HepG2 (cell line): ENCODE results near the gene FANCL. TPM values are rescaled to one million over a fixed set of nuclear protein-coding genes. Genes with fewer than 3 reads are reported as not detected.
"Not testable (repeated sequence)": the region's sequence is repeated elsewhere in the genome, so short reads cannot be mapped to it uniquely, and the experiment has no call there.

Source experiments
- ATAC-seq: fragments of 200-7000 bp; cut with Tn5 transposase; 3 replicates; pipeline ENCODE4 v1.9.1; 2020; ENCODE audit warnings: mild to moderate bottlenecking, moderate library complexity
- BruUV-seq: library from RNA; stranded (reverse); fragments of 400-500 nt; replicated peaks from 2 replicates; lab custom pipeline; 2021; lab: Mats Ljungman, UMichigan
- CTCF ChIA-PET: fragments of 300-600 bp; formaldehyde crosslinking; extraction: SDS; loops from one replicate; lab custom pipeline; 2021; ENCODE audit warnings: low total read pairs, inconsistent platforms, low intra/inter-chr PET ratio; lab: Yijun Ruan, JAX
- POLR2A ChIA-PET: fragments of 350-600 bp; sonication (Branson Sonifier 250); formaldehyde crosslinking; loops from one replicate; lab custom pipeline; 2020; ENCODE audit warnings: antibody characterized with exemption, inconsistent platforms; lab: Yijun Ruan, JAX
- DNase-seq: peaks from one replicate; pipeline ENCODE4 v3.0.0-alpha.2; 2015; ENCODE audit warnings: low spot score
- FAIRE-seq: peaks from 3 replicates; lab custom pipeline; 2011; peaks lifted over from hg19 to GRCh38; lab: Jason Lieb, UNC
- H2AFZ ChIP-seq: one replicate; pipeline ENCODE4 v1.6.1; 2011; ENCODE audit warnings: low read length, inconsistent platforms
- H3K27ac ChIP-seq: fragments of 300-600 bp; 3 replicates; pipeline ENCODE4 v1.8.0; 2011; ENCODE audit warnings: mixed run types, mild to moderate bottlenecking, mixed read lengths, low read length, inconsistent platforms; ENCODE audit not compliant: insufficient read depth; ENCODE audit errors: extremely low read length
- H3K27me3 ChIP-seq, 2 experiments: fragments of 200-600 bp in 1 of 2; 2 replicates in 1 of 2; 3 replicates in 1 of 2; pipeline versions ENCODE4 v1.6.0 to v1.8.0; 2011; ENCODE audit warnings: low read length in 2 of 2, mild to moderate bottlenecking in 2 of 2, moderate library complexity in 2 of 2, inconsistent platforms in 1 of 2; ENCODE audit not compliant: insufficient read depth in 2 of 2, control insufficient read depth in 1 of 2
- H3K36me3 ChIP-seq, 2 experiments: fragments of 200-600 bp in 1 of 2; replicated peaks in 1 of 2; 2 replicates in 1 of 2; 3 replicates in 1 of 2; pipeline versions ENCODE4 v1.5.1 to v1.8.0; 2011; ENCODE audit warnings: low read length in 2 of 2, inconsistent platforms in 1 of 2; ENCODE audit not compliant: insufficient read depth in 2 of 2, control insufficient read depth in 1 of 2
- H3K4me1 ChIP-seq: 2 replicates; pipeline ENCODE4 v1.5.1; 2012; ENCODE audit warnings: low read length, inconsistent platforms; ENCODE audit not compliant: insufficient read depth
- H3K4me2 ChIP-seq: 2 replicates; pipeline ENCODE4 v1.6.0; 2011; ENCODE audit warnings: low read depth, low read length, inconsistent platforms
- H3K4me3 ChIP-seq, 3 experiments: fragments of 200-600 bp in 1 of 3; sonication (generic), shearing (Covaris generic) in 1 of 3; replicated peaks in 1 of 3; 2 replicates each; pipeline ENCODE4 v1.5.1; 2011 to 2016; ENCODE audit warnings: low read length in 3 of 3, inconsistent platforms in 2 of 3, low read depth in 2 of 3, mild to moderate bottlenecking in 2 of 3, control low read depth in 1 of 3, mixed read lengths in 1 of 3; ENCODE audit not compliant: insufficient read depth in 1 of 3
- H3K79me2 ChIP-seq: one replicate; pipeline ENCODE4 v1.6.1; 2011; ENCODE audit warnings: low read length, inconsistent platforms; ENCODE audit not compliant: insufficient read depth
- H3K9ac ChIP-seq: 2 replicates; pipeline ENCODE4 v1.6.0; 2011; ENCODE audit warnings: mild to moderate bottlenecking, low read depth, low read length, inconsistent platforms; ENCODE audit not compliant: insufficient read depth
- H3K9me3 ChIP-seq: 2 replicates; pipeline ENCODE4 v1.5.1; 2012; ENCODE audit warnings: mild to moderate bottlenecking, low read length
- H4K20me1 ChIP-seq: 2 replicates; pipeline ENCODE4 v1.6.0; 2011; ENCODE audit warnings: inconsistent platforms, mild to moderate bottlenecking, low read length, moderate library complexity; ENCODE audit not compliant: insufficient read depth
- CEBPB ChIP-seq: IDR thresholded peaks from 2 replicates; pipeline ENCODE4 v1.6.1; 2011; ENCODE audit warnings: low read depth, low read length, improper control_type of control experiment, borderline replicate concordance
- FLYWCH1 ChIP-seq: sonication (generic); formaldehyde crosslinking; IDR thresholded peaks from 2 replicates; pipeline ENCODE4 v1.8.1; 2023; ENCODE audit warnings: mild to moderate bottlenecking, missing genetic modification reagents
- GLI4 ChIP-seq: sonication (generic); formaldehyde crosslinking; IDR thresholded peaks from 2 replicates; pipeline ENCODE4 v1.5.1; 2020; ENCODE audit warnings: missing genetic modification reagents, mild to moderate bottlenecking, moderate library complexity, borderline replicate concordance
- HES4 ChIP-seq: sonication (generic); formaldehyde crosslinking; IDR thresholded peaks from 2 replicates; pipeline ENCODE4 v1.9.0; 2021; ENCODE audit warnings: mild to moderate bottlenecking, missing genetic modification reagents, borderline replicate concordance
- HNRNPL ChIP-seq: fragments of 200-400 bp; formaldehyde crosslinking; IDR thresholded peaks from 2 replicates; pipeline ENCODE4 v1.6.1; 2017; ENCODE audit warnings: mild to moderate bottlenecking, low read depth, low read length
- NFKBIZ ChIP-seq: IDR thresholded peaks from 2 replicates; pipeline ENCODE4 v1.6.1; 2018; ENCODE audit warnings: missing genetic modification reagents, missing compliant biosample characterization
- RFXAP ChIP-seq: sonication (generic); formaldehyde crosslinking; IDR thresholded peaks from 2 replicates; pipeline ENCODE4 v1.4.0; 2020; ENCODE audit warnings: missing genetic modification reagents, borderline replicate concordance
- TSC22D2 ChIP-seq: sonication (generic); formaldehyde crosslinking; IDR thresholded peaks from 2 replicates; pipeline ENCODE4 v1.5.1; 2020; ENCODE audit warnings: missing genetic modification reagents, mild to moderate bottlenecking, borderline replicate concordance
- ZFP62 ChIP-seq: sonication (generic); formaldehyde crosslinking; IDR thresholded peaks from 2 replicates; pipeline ENCODE4 v1.4.0; 2020; ENCODE audit warnings: missing genetic modification reagents
- ZNF160 ChIP-seq: sonication (generic); formaldehyde crosslinking; IDR thresholded peaks from 2 replicates; pipeline ENCODE4 v1.8.0; 2022; ENCODE audit warnings: mild to moderate bottlenecking, inconsistent platforms, missing genetic modification reagents
- ZNF432 ChIP-seq: sonication (generic); formaldehyde crosslinking; IDR thresholded peaks from 2 replicates; pipeline ENCODE4 v1.5.0; 2020; ENCODE audit warnings: missing genetic modification reagents, mild to moderate bottlenecking, borderline replicate concordance
- ZSCAN22 ChIP-seq: sonication (generic); formaldehyde crosslinking; IDR thresholded peaks from 2 replicates; pipeline ENCODE4 v1.4.0; 2020; ENCODE audit warnings: mild to moderate bottlenecking, missing genetic modification reagents
- WGBS: methylation state at CpG from one replicate; pipeline ENCODE4 v1.1.6; 2017; ENCODE audit warnings: low lambda C conversion rate; 5-methylcytosine and 5-hydroxymethylcytosine counted together
- in situ Hi-C: cut with HindIII; loops from 2 replicates; pipeline ENCODE4 v1.10.0; 2017; ENCODE audit warnings: low pct_unique_long_range_greater_than_20kb; ENCODE audit not compliant: extremely low pct_ligation_motif_present
- intact Hi-C: fragments of 100-400 bp; cut with micrococcal nuclease; formaldehyde crosslinking; loops from one replicate; pipeline ENCODE4 v1.10.0; 2022; ENCODE audit not compliant: unreplicated experiment
- polyA plus RNA-seq, 8 experiments: library from polyadenylated mRNA; depleted of rRNA in 3 of 8; stranded (reverse) in 7 of 8; unstranded in 1 of 8; fragments of >200 nt; fragmentation: Illumina TruSeq in 4 of 8; extraction: Trizol in 4 of 8; gene quantifications; 2 replicates each; pipeline versions ENCODE4 v1.2.1 to v1.2.3, GENCODE V29; 2011 to 2016; ENCODE audit warnings: low read depth in 4 of 8, missing spikeins in 1 of 8, mixed read lengths in 1 of 8; ENCODE audit not compliant: insufficient read depth in 1 of 8
- total RNA-seq, 5 experiments: library from RNA; depleted of rRNA; stranded (reverse); fragments of >200 nt; fragmentation: Illumina TruSeq; extraction: Trizol; gene quantifications; 2 replicates each; pipeline ENCODE4 v1.2.3, GENCODE V29; 2016; ENCODE audit warnings: low read depth in 1 of 5
- TF ChIP-seq, protein P1 (sequence below): sonication (generic); formaldehyde crosslinking; IDR thresholded peaks from 2 replicates; pipeline ENCODE4 v1.5.1; 2020; ENCODE audit warnings: missing genetic modification reagents, mild to moderate bottlenecking, borderline replicate concordance
- TF ChIP-seq, protein P2 (sequence below): sonication (generic); formaldehyde crosslinking; IDR thresholded peaks from 2 replicates; pipeline ENCODE4 v1.5.0; 2020; ENCODE audit warnings: mild to moderate bottlenecking, missing genetic modification reagents, borderline replicate concordance

The FANCL gene
- total and polyA plus RNA-seq, 2 of the 13 experiments (the other 11 are each of a cell fraction or from before 2014, with no cell fraction given): 40.7 to 66.8 TPM

DNA sequence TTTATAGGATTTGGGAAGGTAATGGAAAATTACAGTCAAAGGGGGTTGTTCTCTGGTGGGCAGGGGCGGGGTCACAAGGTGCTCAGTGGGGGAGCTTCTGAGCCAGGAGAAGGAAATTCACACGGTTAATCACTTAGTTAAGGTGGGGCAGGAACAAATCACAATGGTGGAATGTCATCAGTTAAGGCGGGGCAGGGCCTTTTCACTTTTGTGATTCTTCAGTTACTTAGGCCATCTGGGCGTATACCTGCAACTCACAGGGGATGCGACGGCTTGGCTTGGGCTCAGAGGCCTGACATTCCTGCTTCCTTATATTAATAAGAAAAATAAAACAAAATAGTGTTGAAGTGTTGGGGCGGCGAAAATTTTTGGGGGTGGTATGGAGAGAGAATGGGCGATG lies 127.6 kb downstream of the FANCL start:
- BruUV-seq, H3K9ac ChIP-seq, ATAC-seq, FAIRE-seq, H3K4me3 ChIP-seq, H3K36me3 ChIP-seq, in situ Hi-C loops, H2AFZ ChIP-seq, H4K20me1 ChIP-seq, H3K9me3 ChIP-seq, H3K79me2 ChIP-seq, H3K4me2 ChIP-seq, H3K27me3 ChIP-seq, H3K27ac ChIP-seq, POLR2A ChIA-PET, CTCF ChIA-PET, intact Hi-C loops, DNase-seq, H3K4me1 ChIP-seq: not testable (repeated sequence)
- 97% methylated on average over 9 of the region's 9 CpGs for WGBS

GRCh38 chr2:58110765-58111164 lies 130.4 kb downstream of the FANCL start:
- Histone ChIP-seq H3K9ac (no peak overlapping the region), H3K36me3 (no peaks in the 10 kb centered on the region; a peak in 1 of 5 replicates), H2AFZ (no peak overlapping the region), H3K4me2 (no peak overlapping the region), H3K9me3 (no peaks in the 10 kb centered on the region), H3K4me3 (no peak overlapping the region), H3K27ac (no peak overlapping the region), H3K4me1 (no peaks in the 10 kb centered on the region), H3K27me3 (no peaks in the 10 kb centered on the region), H4K20me1 (no peaks in the 10 kb centered on the region), H3K79me2 (no peaks in the 10 kb centered on the region)
- FAIRE-seq (no peak), DNase-seq (no peak), ATAC-seq (peak; percentile 73)
- no TSS peak for BruUV-seq
- intact Hi-C loops: no loop called here
- in situ Hi-C loops: no loop called here
- WGBS: 98% methylated on average over 6 of the region's 6 CpGs
- TF ChIP-seq RFXAP (CRISPR knock-in tag) (no peak), FLYWCH1 (CRISPR knock-in tag) (no peak), HES4 (no peak), ZNF432 (CRISPR knock-in tag) (no peak), ZSCAN22 (CRISPR knock-in tag) (no peak), HNRNPL (no peak), TSC22D2 (CRISPR knock-in tag) (no peak), CEBPB (no peak), GLI4 (no peak), ZNF160 (CRISPR knock-in tag) (no peak), ZFP62 (no peak), NFKBIZ (no peak)
- TF ChIP-seq, protein P1, sequence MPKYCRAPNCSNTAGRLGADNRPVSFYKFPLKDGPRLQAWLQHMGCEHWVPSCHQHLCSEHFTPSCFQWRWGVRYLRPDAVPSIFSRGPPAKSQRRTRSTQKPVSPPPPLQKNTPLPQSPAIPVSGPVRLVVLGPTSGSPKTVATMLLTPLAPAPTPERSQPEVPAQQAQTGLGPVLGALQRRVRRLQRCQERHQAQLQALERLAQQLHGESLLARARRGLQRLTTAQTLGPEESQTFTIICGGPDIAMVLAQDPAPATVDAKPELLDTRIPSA: no peak
- TF ChIP-seq, protein P2, sequence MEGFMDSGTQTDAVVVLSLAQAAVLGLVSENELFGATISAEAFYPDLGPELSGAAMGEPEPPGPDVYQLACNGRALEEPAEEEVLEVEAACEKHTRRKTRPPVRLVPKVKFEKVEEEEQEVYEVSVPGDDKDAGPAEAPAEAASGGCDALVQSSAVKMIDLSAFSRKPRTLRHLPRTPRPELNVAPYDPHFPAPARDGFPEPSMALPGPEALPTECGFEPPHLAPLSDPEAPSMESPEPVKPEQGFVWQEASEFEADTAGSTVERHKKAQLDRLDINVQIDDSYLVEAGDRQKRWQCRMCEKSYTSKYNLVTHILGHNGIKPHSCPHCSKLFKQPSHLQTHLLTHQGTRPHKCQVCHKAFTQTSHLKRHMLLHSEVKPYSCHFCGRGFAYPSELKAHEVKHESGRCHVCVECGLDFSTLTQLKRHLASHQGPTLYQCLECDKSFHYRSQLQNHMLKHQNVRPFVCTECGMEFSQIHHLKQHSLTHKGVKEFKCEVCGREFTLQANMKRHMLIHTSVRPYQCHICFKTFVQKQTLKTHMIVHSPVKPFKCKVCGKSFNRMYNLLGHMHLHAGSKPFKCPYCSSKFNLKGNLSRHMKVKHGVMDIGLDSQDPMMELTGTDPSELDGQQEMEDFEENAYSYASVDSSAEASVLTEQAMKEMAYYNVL (CRISPR knock-in tag): no peak
- ChIA-PET CTCF (no interaction called here), POLR2A (no interaction called here)
